ENCODE measurements around the gene SEZ6L2. TPM values are rescaled to one million over a fixed set of nuclear protein-coding genes. Genes with fewer than 3 reads are reported as not detected.

Gene SEZ6L2
- total and polyA plus RNA-seq, 12 donors, result 0.17 to 1.2 (median 0.70) TPM; not detected in 1

GRCh38 chr16:29925105-29925756 is 25.9 kb upstream of the SEZ6L2 start:
- peak overlapping the region in 8 of 10 donors; percentile 82 to 92 (median 89) for H3K27ac ChIP-seq
- H3K9me3 ChIP-seq, result no peaks in the 10 kb centered on the region
- H3K27me3 ChIP-seq, result no peaks in the 10 kb centered on the region
- DNase-seq, result no peak
- ATAC-seq, result peak in 1 of 8 donors; percentile 15
- peaks cover 2 to 31% (median 23%) of the 10 kb centered on the region in 9 donors for H3K4me1 ChIP-seq
- peak overlapping the region; percentile 83 to 100 (median 94) for H3K4me3 ChIP-seq
- intact Hi-C loops (cut with DNase I), result loop anchor here in 7 of 10 donors (5.0 to 10.0 kb wide), 6 partner anchors 37 to 82 kb away; partner anchors contain the start of genes TAOK2 (in 2 of the 7), TMEM219 (in 2 of the 7), HIRIP3 (in 1 of the 7) and INO80E (in 1 of the 7)
- no peak for TF ChIP-seq CTCF (IDR thresholded peaks at IDR 0.05)
- WGBS, 2 donors, result 10 to 12% methylated on average over 9 of the region's 9 CpGs
- H3K36me3 ChIP-seq, result peaks cover 0 to 35% (median 19%) of the 10 kb centered on the region in 9 donors

GRCh38 chr16:29922986-29923501 is 23.7 kb upstream of the SEZ6L2 start:
- 97% methylated on average over 12 of the region's 12 CpGs for WGBS, 2 donors
- Histone ChIP-seq H3K27me3 (no peaks in the 10 kb centered on the region), H3K9me3 (no peaks in the 10 kb centered on the region), H3K4me1 (peaks cover 2 to 31% (median 23%) of the 10 kb centered on the region in 9 donors), H3K4me3 (no peak overlapping the region), H3K27ac (no peak overlapping the region), H3K36me3 (peaks cover 0 to 56% (median 25%) of the 10 kb centered on the region in 9 donors)
- DNase-seq, result no peak
- no peak for ATAC-seq
- intact Hi-C loops (cut with DNase I), result loop anchor here in 5 of 10 donors (10.0 kb wide), 3 partner anchors 52 to 82 kb away; partner anchors contain the start of genes HIRIP3 (in 1 of the 5), INO80E (in 1 of the 5) and TAOK2 (in 1 of the 5)
- TF ChIP-seq CTCF (IDR thresholded peaks at IDR 0.05), result no peak

- Histone ChIP-seq H3K36me3 (peaks cover 0 to 64% (median 29%) of the 10 kb centered on the region in 9 donors), H3K4me1 (peaks cover 2 to 27% (median 21%) of the 10 kb centered on the region in 9 donors), H3K27me3 (no peaks in the 10 kb centered on the region), H3K9me3 (no peaks in the 10 kb centered on the region), H3K4me3 (no peak overlapping the region), H3K27ac (no peak overlapping the region)
- 88 to 91% methylated on average over 2 of the region's 2 CpGs for WGBS, 2 donors
- no peak for TF ChIP-seq CTCF (IDR thresholded peaks at IDR 0.05)
- DNase-seq, result no peak
- ATAC-seq, result no peak
- intact Hi-C loops (cut with DNase I), result loop anchor here in 5 of 10 donors (10.0 kb wide), 3 partner anchors 52 to 82 kb away; partner anchors contain the start of genes HIRIP3 (in 1 of the 5), INO80E (in 1 of the 5) and TAOK2 (in 1 of the 5)
Observed at GRCh38 chr16:29922326-29922725, 23.0 kb upstream of the SEZ6L2 start.

GRCh38 chr16:29921034-29921385 is 21.7 kb upstream of the SEZ6L2 start:
- no peak for TF ChIP-seq CTCF (IDR thresholded peaks at IDR 0.05)
- peaks cover 0 to 18% (median 13%) of the 10 kb centered on the region in 9 donors for H3K4me1 ChIP-seq
- 65 to 86% methylated on average over 3 of the region's 3 CpGs for WGBS, 2 donors
- intact Hi-C loops (cut with DNase I), result loop anchor here in 5 of 10 donors (10.0 kb wide), 3 partner anchors 54 to 84 kb away; partner anchors contain the start of genes HIRIP3 (in 1 of the 5), INO80E (in 1 of the 5) and TAOK2 (in 1 of the 5)
- ATAC-seq (no peak), DNase-seq (no peak)
- no peak overlapping the region for H3K27ac ChIP-seq
- peaks cover 0 to 76% (median 30%) of the 10 kb centered on the region in 9 donors for H3K36me3 ChIP-seq
- no peak overlapping the region for H3K4me3 ChIP-seq
- H3K9me3 ChIP-seq, result no peaks in the 10 kb centered on the region
- no peaks in the 10 kb centered on the region for H3K27me3 ChIP-seq
